Measurements from ENCODE around the gene SCAMP2. TPM values are rescaled to one million over a fixed set of nuclear protein-coding genes. Genes with fewer than 3 reads are reported as not detected.

Gene SCAMP2
- total RNA-seq, 1 experiment from 2014 or later: 30.1 TPM

DNA sequence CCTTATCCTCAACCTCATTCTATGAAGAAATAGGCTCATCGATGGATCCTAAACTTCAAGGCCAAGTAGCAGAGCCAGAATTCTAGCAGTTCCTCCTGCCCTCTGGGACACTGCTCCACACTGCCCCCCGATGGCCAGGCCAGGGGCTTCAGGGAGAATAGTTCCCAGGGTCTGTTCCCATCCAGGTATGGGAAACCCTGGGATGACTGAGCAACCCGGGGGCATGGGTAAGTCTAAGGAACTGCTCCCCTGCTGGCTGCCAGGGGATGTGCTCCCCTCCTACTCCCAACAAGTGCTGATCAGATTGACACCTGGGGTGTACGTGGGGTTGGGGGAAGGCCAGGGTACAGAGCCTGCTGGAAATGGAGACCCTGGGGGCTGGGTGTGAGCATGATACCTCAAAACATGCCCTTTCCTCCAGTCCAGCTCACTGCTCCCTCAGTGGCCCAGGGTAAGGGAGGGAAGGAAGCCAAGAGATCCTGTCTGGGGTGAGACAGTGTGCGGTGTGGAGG is 37.8 kb downstream of the SCAMP2 start:
- TF ChIP-seq EZH2phosphoT487 (IDR thresholded peaks at IDR 0.05; ENCODE audit: borderline replicate concordance, low read length) (no peak), EZH2 (IDR thresholded peaks at IDR 0.05; ENCODE audit: low read length, unreplicated experiment) (no peak)
- TF ChIP-seq, protein P1, sequence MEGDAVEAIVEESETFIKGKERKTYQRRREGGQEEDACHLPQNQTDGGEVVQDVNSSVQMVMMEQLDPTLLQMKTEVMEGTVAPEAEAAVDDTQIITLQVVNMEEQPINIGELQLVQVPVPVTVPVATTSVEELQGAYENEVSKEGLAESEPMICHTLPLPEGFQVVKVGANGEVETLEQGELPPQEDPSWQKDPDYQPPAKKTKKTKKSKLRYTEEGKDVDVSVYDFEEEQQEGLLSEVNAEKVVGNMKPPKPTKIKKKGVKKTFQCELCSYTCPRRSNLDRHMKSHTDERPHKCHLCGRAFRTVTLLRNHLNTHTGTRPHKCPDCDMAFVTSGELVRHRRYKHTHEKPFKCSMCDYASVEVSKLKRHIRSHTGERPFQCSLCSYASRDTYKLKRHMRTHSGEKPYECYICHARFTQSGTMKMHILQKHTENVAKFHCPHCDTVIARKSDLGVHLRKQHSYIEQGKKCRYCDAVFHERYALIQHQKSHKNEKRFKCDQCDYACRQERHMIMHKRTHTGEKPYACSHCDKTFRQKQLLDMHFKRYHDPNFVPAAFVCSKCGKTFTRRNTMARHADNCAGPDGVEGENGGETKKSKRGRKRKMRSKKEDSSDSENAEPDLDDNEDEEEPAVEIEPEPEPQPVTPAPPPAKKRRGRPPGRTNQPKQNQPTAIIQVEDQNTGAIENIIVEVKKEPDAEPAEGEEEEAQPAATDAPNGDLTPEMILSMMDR (conservative IDR thresholded peaks at IDR 0.05; ENCODE audit: low read depth, low read length): peak; percentile 96
- Histone ChIP-seq H3K27ac (ENCODE audit: low read length) (no peak overlapping the region), H3K36me3 (ENCODE audit: low read depth, low read length) (no peaks in the 10 kb centered on the region), H3K79me2 (ENCODE audit: low read length) (no peaks in the 10 kb centered on the region), H2AFZ (ENCODE audit: low read length) (no peak overlapping the region), H3K4me1 (ENCODE audit: insufficient read depth, low read length) (no peaks in the 10 kb centered on the region), H3F3A (ENCODE audit: low read length, unreplicated experiment) (no peaks in the 10 kb centered on the region), H3K4me3 (ENCODE audit: low read length) (no peak overlapping the region), H3K9me3 (ENCODE audit: low read length) (no peaks in the 10 kb centered on the region), H3K9ac (ENCODE audit: low read length) (no peak overlapping the region), H3K27me3 (ENCODE audit: low read length) (no peaks in the 10 kb centered on the region), H4K20me1 (ENCODE audit: low read length) (no peaks in the 10 kb centered on the region), H3K4me2 (ENCODE audit: low read length) (no peak overlapping the region), H3K9me2 (replicated peaks; ENCODE audit: low read length) (no peaks in the 10 kb centered on the region)
- POLR2A ChIA-PET (ENCODE audit: unreplicated experiment): no interaction called here
- DNase-seq: peak; percentile 88
- no TSS peak for BruUV-seq (replicated peaks)
- intact Hi-C loops (cut with micrococcal nuclease): loop anchor here (1.0 kb wide), 2 partner anchors 55 to 64 kb away; no protein-coding TSS in a partner anchor
- ATAC-seq: peak; percentile 94
- CTCF ChIA-PET: no interaction called here

DNA sequence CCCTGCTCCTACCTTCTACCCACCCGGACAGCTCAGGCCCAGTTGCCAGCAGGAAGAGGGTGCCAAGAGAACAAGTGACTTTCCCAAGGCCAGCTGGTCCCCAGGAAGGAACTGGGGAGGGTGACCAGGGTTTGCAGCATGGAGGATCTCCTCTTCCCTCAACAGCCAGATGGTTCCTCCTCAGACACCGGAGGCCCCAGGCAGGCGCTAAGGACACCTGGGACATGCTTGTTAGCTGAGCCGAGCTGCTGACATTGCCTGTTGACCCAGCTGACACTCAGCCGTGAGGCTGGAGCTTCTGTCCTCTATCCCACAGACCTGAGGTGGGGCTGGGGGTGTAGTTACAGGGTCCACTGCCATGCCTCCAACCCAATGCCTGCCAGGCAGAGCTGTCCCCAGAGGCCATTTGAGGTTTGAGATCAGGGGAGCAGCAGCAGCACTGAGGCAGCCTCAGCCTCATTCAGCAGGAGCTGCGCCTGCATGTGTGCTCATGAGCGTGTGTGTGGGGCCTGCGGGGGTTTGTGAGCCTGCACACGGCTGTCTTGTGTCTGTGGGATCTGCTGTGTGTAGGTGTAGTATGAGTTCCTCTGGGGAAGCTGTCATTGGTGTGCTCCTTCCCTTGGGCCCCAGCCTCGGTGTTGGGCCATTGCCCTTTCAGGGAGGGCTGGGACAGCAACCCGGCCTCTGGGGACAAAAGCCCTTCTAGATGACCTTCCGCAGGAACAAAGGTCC is 39.6 kb downstream of the SCAMP2 start:
- DNase-seq: no peak
- no peak overlapping the region for H3K4me2 ChIP-seq (ENCODE audit: low read length)
- peaks cover 13% of the 10 kb centered on the region for H3K4me1 ChIP-seq (ENCODE audit: insufficient read depth, low read length)
- TF ChIP-seq EZH2 (IDR thresholded peaks at IDR 0.05; ENCODE audit: low read length, unreplicated experiment): no peak
- no peak for TF ChIP-seq EZH2phosphoT487 (IDR thresholded peaks at IDR 0.05; ENCODE audit: borderline replicate concordance, low read length)
- TF ChIP-seq, protein P1 (conservative IDR thresholded peaks at IDR 0.05; ENCODE audit: low read depth, low read length): no peak
- H3K36me3 ChIP-seq (ENCODE audit: low read depth, low read length): no peaks in the 10 kb centered on the region
- ChIA-PET POLR2A (ENCODE audit: unreplicated experiment) (no interaction called here), CTCF (no interaction called here)
- no peak overlapping the region for H3K9ac ChIP-seq (ENCODE audit: low read length)
- H3K9me2 ChIP-seq (replicated peaks; ENCODE audit: low read length): no peaks in the 10 kb centered on the region
- no TSS peak for BruUV-seq (replicated peaks)
- H3K27ac ChIP-seq (ENCODE audit: low read length): no peak overlapping the region
- no peak overlapping the region for H3K4me3 ChIP-seq (ENCODE audit: low read length)
- H4K20me1 ChIP-seq (ENCODE audit: low read length): no peaks in the 10 kb centered on the region
- no peak overlapping the region for H2AFZ ChIP-seq (ENCODE audit: low read length)
- H3F3A ChIP-seq (ENCODE audit: low read length, unreplicated experiment): no peaks in the 10 kb centered on the region
- H3K79me2 ChIP-seq (ENCODE audit: low read length): no peaks in the 10 kb centered on the region
- no peak for ATAC-seq
- intact Hi-C loops (cut with micrococcal nuclease): no loop called here
- no peaks in the 10 kb centered on the region for H3K27me3 ChIP-seq (ENCODE audit: low read length)
- no peaks in the 10 kb centered on the region for H3K9me3 ChIP-seq (ENCODE audit: low read length)

DNA sequence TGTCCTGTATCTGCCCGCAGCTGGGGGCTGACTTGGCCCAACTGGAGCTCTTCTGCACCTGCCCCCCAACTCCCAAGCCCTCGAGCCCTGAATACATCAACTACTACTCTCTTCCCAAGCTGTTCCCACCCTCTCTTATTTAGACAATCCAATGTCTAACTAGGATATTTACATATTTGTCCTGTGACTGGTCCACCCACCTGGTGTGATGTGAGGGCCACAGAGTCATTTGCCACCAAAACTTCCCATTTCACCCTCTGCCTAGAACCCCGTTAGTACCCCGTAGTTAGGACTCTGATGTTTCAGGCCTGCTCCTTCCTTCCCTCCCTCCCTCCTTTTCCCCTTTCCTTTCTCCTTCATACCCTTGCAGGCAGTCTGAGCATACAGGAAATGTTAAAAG is 40.3 kb downstream of the SCAMP2 start:
- H3K9me2 ChIP-seq (replicated peaks; ENCODE audit: low read length): no peaks in the 10 kb centered on the region
- H3K36me3 ChIP-seq (ENCODE audit: low read depth, low read length): no peaks in the 10 kb centered on the region
- CTCF ChIA-PET: no interaction called here
- H3K27ac ChIP-seq (ENCODE audit: low read length): no peak overlapping the region
- DNase-seq (no peak), ATAC-seq (no peak)
- H4K20me1 ChIP-seq (ENCODE audit: low read length): no peaks in the 10 kb centered on the region
- H3F3A ChIP-seq (ENCODE audit: low read length, unreplicated experiment): no peaks in the 10 kb centered on the region
- no TSS peak for BruUV-seq (replicated peaks)
- H3K4me3 ChIP-seq (ENCODE audit: low read length): no peak overlapping the region
- H3K9me3 ChIP-seq (ENCODE audit: low read length): no peaks in the 10 kb centered on the region
- intact Hi-C loops (cut with micrococcal nuclease): no loop called here
- POLR2A ChIA-PET (ENCODE audit: unreplicated experiment): no interaction called here
- no peak overlapping the region for H3K4me2 ChIP-seq (ENCODE audit: low read length)
- H3K27me3 ChIP-seq (ENCODE audit: low read length): no peaks in the 10 kb centered on the region
- no peak overlapping the region for H2AFZ ChIP-seq (ENCODE audit: low read length)
- H3K9ac ChIP-seq (ENCODE audit: low read length): no peak overlapping the region
- TF ChIP-seq, protein P1 (conservative IDR thresholded peaks at IDR 0.05; ENCODE audit: low read depth, low read length): no peak
- TF ChIP-seq EZH2phosphoT487 (IDR thresholded peaks at IDR 0.05; ENCODE audit: borderline replicate concordance, low read length): no peak
- no peak for TF ChIP-seq EZH2 (IDR thresholded peaks at IDR 0.05; ENCODE audit: low read length, unreplicated experiment)
- no peaks in the 10 kb centered on the region for H3K79me2 ChIP-seq (ENCODE audit: low read length)
- peaks cover 20% of the 10 kb centered on the region for H3K4me1 ChIP-seq (ENCODE audit: insufficient read depth, low read length)
